ENCODE measurements around the gene IL1RL1. TPM values are rescaled to one million over a fixed set of nuclear protein-coding genes. Genes with fewer than 3 reads are reported as not detected.

IL1RL1 gene
- polyA plus RNA-seq, 1 of the 3 experiments (the other 2 are of a cell fraction), result not detected

GRCh38 chr2:102331311-102331980 is 20.1 kb downstream of the IL1RL1 start:
- CTCF ChIA-PET, result interaction anchor here (0.7 to 0.8 kb wide), 2 partner anchors 211 to 311 kb away, joined by 3 to 4 read pairs; no protein-coding TSS in a partner anchor

More at GRCh38 chr2:102331311-102331980, 20.1 kb downstream of the IL1RL1 start:
- under 1% methylated on average over 5 of the region's 5 CpGs for WGBS (ENCODE audit: low lambda C conversion rate)
- no peaks in the 10 kb centered on the region for H3K4me1 ChIP-seq (ENCODE audit: control insufficient read depth in 1 of 2, insufficient read depth in 2 of 2, low read depth in 1 of 2, low read length in 1 of 2)
- H3K4me2 ChIP-seq, result no peak overlapping the region
- H2AFZ ChIP-seq (ENCODE audit: low read depth), result no peak overlapping the region
- H3K9me3 ChIP-seq, result no peaks in the 10 kb centered on the region
- no peaks in the 10 kb centered on the region for H3K36me3 ChIP-seq (replicated peaks in 1 of 2; ENCODE audit: control insufficient read depth in 1 of 2, insufficient read depth in 2 of 2, low read length in 1 of 2)
- no peaks in the 10 kb centered on the region; the same call in 1 of the 2 replicates for H3K27me3 ChIP-seq (ENCODE audit: insufficient read depth)
- no peaks in the 10 kb centered on the region for H3K9me2 ChIP-seq
- POLR2A ChIA-PET, result no interaction called here
- H3K27ac ChIP-seq (ENCODE audit: low read depth in 2 of 2, low read length in 1 of 2), result no peak overlapping the region
- no peaks in the 10 kb centered on the region for H4K20me1 ChIP-seq (ENCODE audit: insufficient read depth)
- no peak for TF ChIP-seq YY1 (IDR thresholded peaks at IDR 0.05; ENCODE audit: low read depth)
- TF ChIP-seq, protein P1, sequence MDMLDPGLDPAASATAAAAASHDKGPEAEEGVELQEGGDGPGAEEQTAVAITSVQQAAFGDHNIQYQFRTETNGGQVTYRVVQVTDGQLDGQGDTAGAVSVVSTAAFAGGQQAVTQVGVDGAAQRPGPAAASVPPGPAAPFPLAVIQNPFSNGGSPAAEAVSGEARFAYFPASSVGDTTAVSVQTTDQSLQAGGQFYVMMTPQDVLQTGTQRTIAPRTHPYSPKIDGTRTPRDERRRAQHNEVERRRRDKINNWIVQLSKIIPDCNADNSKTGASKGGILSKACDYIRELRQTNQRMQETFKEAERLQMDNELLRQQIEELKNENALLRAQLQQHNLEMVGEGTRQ (IDR thresholded peaks at IDR 0.05; ENCODE audit: borderline replicate concordance, low read depth, low read length), result no peak
- TF ChIP-seq MXI1 (IDR thresholded peaks at IDR 0.05; ENCODE audit: low read depth, low read length), result no peak
- no peak for TF ChIP-seq CTCF (IDR thresholded peaks at IDR 0.05)
- TF ChIP-seq USF1 (IDR thresholded peaks at IDR 0.05; ENCODE audit: borderline replicate concordance, low read depth), result no peak
- no peak for TF ChIP-seq TEAD4 (IDR thresholded peaks at IDR 0.05; ENCODE audit: borderline replicate concordance, insufficient read depth)
- no peak for TF ChIP-seq SIN3A (IDR thresholded peaks at IDR 0.05; ENCODE audit: borderline replicate concordance, low read depth, low read length)
- no peak for TF ChIP-seq RXRA (IDR thresholded peaks at IDR 0.05; ENCODE audit: borderline replicate concordance, low read depth)
- no peak for TF ChIP-seq MEF2A (IDR thresholded peaks at IDR 0.05; ENCODE audit: borderline replicate concordance, low read depth)
- TF ChIP-seq, protein P2, sequence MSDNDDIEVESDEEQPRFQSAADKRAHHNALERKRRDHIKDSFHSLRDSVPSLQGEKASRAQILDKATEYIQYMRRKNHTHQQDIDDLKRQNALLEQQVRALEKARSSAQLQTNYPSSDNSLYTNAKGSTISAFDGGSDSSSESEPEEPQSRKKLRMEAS (IDR thresholded peaks at IDR 0.05; ENCODE audit: low read depth), result no peak
- no peak for TF ChIP-seq ELF1 (IDR thresholded peaks at IDR 0.05)
- no peak for TF ChIP-seq REST (IDR thresholded peaks at IDR 0.05; ENCODE audit: low read depth, low read length)
- no peak for TF ChIP-seq FOXJ3 (CRISPR knock-in tag; IDR thresholded peaks at IDR 0.05)
- H3K4me3 ChIP-seq (ENCODE audit: low read depth in 2 of 2, low read length in 1 of 2), result no peak overlapping the region
- no peaks in the 10 kb centered on the region for H3K79me2 ChIP-seq (ENCODE audit: insufficient read depth)
- DNase-seq, result no peak
- H3F3A ChIP-seq (replicated peaks; ENCODE audit: insufficient read depth), result no peaks in the 10 kb centered on the region
- no peak overlapping the region for H3K9ac ChIP-seq

Measured in SK-N-SH (cell line).